GM12875 (cell line): Measurements from ENCODE around the gene PPP1R16B.

Experiments
- H3K4me3 ChIP-seq: one replicate; pipeline ENCODE4 v1.5.1; 2011; ENCODE audit warnings: low read depth, low read length, control low read depth
- CTCF ChIP-seq: IDR thresholded peaks from 2 replicates; pipeline ENCODE4 v1.5.1; 2011; ENCODE audit warnings: low read depth, mild to moderate bottlenecking, control low read depth, inconsistent platforms, low read length, moderate library complexity, borderline replicate concordance; ENCODE audit not compliant: insufficient read depth

The PPP1R16B gene

GRCh38 chr20:38935967-38936407 lies 130.5 kb downstream of the PPP1R16B start:
- 0 out of 2 replicates have a peak, but pooled peaks have one; percentile 0 for TF ChIP-seq CTCF
- H3K4me3 ChIP-seq, result no peak overlapping the region

GRCh38 chr20:38937000-38937399 lies 131.5 kb downstream of the PPP1R16B start:
- no peak overlapping the region for H3K4me3 ChIP-seq
- TF ChIP-seq CTCF, result no peak

- no peak for TF ChIP-seq CTCF
- H3K4me3 ChIP-seq, result no peak overlapping the region
Measured at GRCh38 chr20:38937978-38938473, 132.5 kb downstream of the PPP1R16B start.

- TF ChIP-seq CTCF, result no peak
- no peak overlapping the region for H3K4me3 ChIP-seq
Measured at GRCh38 chr20:38939686-38940085, 134.2 kb downstream of the PPP1R16B start.

- TF ChIP-seq CTCF, result no peak
- H3K4me3 ChIP-seq, result no peak overlapping the region
Measured at GRCh38 chr20:38940644-38941043, 135.1 kb downstream of the PPP1R16B start.

- TF ChIP-seq CTCF, result 0 out of 2 replicates have a peak, but pooled peaks have one; percentile 4
- no peak overlapping the region for H3K4me3 ChIP-seq
Measured at GRCh38 chr20:38941726-38942389, 136.4 kb downstream of the PPP1R16B start.

- no peak overlapping the region for H3K4me3 ChIP-seq
- TF ChIP-seq CTCF, result no peak
Measured at GRCh38 chr20:38945012-38945411, 139.5 kb downstream of the PPP1R16B start.
